SW 1271 (cell line): Measurements from ENCODE around the gene NME2.
"Not testable (repeated sequence)": the region's sequence is repeated elsewhere in the genome, so short reads cannot be mapped to it uniquely, and the experiment has no call there.

ENCODE experiments used
- DNase-seq, 2 experiments: peaks; one replicate each; lab custom pipeline; 2025; lab: John Stamatoyannopoulos, UW

NME2 gene

DNA sequence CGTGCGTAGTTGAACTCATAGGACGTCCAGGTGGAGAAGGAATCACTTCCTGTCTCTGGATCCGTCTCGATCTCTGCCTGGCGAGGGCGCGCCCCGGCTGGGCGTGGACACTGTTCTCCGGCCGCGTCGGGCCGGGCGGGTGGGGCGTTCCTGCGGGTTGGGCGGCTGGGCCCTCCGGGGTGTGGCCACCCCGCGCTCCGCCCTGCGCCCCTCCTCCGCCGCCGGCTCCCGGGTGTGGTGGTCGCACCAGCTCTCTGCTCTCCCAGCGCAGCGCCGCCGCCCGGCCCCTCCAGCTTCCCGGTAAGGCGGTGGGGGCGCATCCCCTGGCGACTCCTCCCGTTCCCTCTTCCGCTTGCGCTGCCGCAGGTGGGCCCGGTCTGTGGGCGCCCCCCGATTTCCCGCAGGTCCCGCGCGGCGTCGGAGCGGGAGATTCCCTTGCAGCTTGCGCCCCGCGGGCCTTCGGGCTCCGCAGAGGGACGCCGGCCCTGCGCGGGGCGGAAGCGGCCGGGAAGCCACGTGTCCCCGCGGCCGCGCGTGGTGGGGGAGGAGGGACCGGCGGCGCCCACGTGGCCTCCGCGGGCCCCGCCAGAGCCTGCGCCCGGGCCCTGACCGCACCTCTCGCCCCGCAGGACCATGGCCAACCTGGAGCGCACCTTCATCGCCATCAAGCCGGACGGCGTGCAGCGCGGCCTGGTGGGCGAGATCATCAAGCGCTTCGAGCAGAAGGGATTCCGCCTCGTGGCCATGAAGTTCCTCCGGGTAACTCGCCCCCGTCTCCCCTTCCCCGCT, at the start of gene NME2:
Gene NME2 (plus strand): TSS at position 214 of the 789 bp plus-strand sequence. CDS start 420 bp downstream, at position 634.
- DNase-seq: peak; percentile 53 to 80

DNA sequence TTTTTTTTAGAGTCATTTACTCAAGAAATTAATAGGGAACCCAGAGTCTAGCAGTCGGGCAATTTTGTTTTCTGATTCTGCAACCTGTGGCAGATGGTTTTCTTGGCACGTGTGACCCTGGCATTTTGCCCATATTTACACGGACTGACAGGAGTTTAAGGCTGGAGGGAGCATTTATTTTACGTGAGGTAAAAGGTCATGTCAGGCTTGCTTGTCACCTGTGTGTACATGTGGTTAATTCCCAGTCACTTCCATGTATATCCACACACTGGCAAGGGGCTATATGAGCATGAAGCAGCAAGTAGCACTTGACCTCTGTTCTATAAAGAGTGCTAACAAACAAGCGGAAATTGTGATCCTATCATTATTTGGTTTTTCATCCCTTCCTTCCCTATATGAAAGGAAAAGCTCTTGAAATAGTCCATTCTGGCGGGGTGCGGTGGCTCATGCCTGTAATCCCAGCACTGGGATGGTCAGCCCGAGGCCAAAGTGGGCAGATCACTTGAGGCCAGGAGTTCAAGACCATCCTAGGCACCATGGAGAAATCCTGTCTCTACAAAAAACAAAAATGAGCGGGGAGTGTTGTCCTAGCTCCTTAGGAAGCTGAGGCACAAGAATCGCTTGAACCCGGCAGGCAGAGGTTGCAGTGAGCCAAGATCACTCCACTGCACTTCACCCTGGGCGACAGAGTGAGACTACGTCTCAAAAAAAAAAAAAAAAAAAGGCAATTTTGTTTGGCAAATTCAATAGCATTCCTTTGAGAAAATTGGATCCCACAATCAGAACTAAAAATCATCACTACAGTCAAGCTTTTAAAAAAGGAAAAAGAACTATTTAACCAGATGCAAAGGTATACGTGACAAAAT, 47.6 kb upstream of the NME2 start:
- DNase-seq: no peak

DNA sequence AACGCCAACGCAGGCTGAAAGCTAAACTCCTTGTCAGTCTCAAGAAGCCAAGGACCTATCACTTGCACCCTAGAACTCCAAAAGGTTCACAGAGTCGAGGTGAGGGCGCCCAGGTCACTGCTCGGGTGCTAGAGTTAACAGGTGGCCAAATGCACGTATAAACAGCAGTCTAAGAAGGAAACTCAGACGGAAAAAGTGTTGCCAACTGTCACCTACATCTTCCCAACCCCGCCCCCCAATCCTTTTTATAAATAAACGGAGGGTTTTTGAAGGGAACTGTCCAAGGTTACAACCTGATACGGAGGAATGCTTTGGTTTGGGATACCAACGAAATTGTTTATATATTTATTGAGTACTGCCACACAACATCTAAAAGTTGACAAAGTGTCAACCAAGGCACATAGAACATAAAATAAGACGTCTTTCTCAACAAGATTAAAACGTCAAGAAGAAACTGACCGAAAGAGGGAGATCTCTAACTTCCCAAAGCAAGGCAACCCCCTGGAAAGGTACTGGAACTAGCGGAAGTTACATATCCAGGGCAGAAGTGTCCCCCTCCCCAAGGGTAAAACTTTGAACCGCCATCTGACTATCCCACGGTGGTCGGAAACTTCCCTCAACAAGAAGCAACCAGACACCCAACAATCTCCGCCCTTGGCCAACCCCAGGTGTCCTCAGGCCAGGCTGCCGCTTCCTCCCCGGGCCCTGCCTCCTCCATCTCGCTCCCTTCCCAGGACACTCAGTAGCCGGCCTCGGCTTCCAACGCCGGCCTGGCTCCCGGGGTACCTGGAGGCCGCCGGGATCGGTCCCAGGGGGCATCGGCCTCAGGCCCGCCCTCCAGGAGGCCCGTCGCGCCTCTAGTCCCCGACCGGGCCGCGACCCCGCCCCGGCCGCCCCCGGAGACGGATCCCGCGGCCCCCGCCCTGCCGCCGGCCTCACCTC, 46.5 kb upstream of the NME2 start:
- DNase-seq: peak in 1 of 2 experiments; percentile 61

DNA sequence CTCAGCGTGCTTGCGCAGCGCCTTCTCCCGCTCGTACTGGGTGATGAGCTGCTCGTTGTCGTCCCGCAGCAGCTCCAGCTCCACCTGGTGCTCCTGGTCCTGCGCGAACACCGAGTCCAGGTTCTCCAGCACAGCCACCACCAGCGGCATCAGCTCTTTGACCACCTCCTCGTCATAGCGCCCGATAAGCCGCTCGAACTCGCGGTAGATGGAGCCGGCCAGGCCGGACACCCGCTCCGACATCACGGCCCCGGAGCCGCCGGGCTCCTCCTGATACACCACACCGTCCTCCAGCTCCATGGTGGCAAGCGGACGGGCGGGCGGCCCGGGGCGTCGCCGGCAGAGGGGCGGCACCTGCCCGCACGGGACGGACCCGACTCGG, 45.9 kb upstream of the NME2 start:
- DNase-seq: no peak

DNA sequence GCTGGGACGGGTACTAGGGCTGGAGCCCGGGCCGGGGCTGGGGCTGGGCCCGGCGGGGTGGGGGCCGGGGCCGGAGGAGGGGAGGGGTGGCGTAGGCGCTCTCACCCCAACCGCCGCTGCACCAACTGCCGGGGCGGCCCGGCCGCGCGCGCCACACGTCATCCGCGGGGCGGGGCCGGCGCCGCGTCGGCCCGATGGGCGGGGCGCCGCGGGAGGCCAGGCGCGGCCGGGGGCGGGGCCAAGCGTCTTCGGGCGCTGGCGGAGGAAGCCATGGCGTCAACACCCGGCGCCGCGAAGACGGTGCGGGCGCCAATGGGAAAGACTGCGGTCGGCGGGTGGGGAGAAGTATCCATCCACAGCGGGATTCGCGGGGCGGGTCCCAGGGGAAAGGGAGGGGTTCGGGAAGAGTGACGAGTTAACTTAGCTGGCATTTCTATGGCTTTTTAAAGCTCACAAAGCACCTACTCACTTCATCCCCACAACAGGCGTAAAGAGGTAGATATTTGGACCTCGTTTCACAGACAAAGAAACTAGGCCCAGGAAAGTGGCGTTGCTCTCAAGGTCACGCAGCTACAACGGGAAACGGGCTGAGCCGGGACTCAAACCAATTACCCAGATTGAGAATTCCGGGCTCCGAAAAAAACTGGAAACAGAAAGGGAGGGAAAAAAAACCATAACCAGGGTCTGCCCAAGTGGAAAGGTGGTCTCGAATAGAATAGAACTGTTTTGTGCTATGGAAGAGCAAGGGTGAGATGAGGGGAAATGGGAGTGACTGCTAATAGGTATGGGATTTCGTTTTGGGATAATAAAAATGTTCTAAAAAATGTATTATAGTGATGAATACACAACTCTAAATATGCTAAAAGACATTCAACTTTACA, 45.2 kb upstream of the NME2 start, which contains the start of gene SPAG9:
Gene SPAG9 (minus strand): TSS at position 130 of the 881 bp plus-strand sequence. CDS start 212 bp downstream, outside the sequence.
- peak; percentile 79 to 92 for DNase-seq

DNA sequence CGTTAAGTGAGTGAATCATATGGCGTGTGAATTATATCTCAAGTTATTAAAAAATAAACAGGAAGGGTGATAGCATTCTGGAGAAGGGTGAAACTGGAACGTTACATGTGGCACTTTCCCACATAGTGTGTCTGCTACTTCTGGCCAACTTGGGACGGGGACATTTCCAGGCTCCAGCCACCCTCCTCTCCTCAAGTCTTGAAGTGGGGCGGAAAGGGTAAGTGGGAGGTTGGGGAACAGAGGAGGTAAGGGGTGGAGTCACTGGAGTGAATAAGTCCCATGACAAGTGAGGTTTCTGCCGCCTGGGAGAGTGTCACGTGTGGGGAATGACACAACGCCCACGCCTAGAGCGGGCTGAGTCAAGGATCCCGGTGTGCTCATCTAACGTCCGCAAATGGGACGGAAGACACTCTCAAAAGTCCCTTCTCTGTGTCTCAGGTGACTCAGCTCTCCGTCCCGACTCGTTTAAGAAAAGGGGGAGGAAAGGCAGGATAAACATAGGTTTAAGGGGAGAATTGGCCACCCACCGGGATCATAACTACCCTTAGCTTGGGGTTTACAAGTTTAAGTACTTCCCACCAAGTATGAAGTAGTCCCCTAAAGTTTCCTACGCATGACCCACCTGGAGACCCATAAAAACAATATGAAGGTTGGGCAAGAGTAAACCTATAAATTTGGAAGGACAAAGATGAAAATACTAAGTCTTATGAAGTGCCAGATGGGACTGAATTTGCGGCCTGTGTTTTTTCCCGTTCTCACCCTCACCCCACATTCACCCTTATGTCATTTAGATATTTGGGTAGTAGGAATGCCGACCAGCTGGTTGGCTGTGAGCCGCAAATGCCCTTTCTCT, 44.4 kb upstream of the NME2 start:
- peak; percentile 91 to 92 for DNase-seq

DNA sequence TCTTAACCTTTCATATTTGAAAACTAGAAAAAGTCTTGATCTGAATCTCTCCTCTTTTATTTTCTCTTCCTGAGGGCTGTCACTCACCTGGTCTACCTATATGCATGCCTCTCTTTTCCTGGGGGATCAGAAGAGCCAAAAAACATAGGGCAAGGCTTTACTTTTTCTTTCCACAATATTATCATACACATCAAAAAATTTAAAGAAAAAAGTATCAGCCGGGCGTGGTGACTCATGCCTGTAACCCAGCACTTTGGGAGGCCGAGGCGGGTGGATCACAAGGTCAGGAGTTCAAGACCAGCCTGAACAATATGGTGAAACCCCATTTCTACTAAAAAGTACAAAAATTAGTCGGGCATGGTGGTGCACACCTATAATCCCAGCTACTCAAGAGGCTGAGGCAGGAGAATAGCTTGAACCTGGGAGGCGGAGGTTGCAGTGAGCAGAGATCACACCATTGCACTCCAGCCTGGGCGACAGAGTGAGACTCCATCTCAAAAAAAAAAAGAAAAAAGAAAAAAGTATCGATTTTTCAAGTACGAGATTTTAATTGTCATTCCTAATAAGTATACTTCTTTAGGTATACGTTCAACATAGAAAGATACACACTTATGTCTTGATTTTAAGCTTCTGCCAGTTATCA, 43.6 kb upstream of the NME2 start:
- not testable (repeated sequence) for DNase-seq

DNA sequence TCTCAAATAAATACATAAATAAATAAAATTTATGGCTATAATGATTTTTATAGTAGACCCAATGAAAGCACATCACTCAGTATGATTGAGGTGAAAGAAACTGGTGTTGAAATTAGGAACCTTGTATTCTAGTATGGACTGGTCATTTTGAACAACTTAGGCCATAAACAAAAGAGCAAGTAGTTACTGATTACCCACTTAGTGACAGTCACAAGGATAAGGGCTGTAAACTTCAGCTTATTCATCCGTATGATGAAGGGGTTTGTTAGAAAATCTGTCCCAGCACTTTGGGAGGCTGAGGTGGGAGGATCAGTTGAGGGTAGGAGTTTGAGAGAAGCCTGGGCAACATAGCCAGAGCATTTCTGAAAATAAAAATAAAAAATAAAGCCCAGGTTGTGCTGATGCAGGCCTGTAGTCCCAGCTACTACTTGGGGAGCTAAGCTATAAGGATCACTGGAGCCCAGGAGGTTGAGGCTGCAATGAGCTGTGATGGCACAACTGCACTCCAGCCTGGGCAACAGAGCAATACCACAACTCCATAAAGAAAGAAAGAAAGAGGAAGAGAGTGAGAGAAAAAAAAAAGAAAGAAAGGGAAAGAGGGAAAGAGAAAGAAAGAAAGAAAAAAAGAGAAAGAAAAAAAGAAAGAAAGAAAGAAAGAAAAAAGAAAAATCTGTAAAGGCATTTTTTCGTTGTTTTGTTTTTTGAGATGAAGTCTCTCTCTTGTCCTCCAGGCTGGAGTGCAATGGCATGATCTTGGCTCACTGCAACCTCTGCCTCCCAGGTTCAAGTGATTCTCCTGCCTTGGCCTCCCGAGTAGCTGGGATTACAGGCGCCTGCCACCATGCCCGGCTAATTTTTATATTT, 41.3 kb upstream of the NME2 start:
- DNase-seq: no peak

DNA sequence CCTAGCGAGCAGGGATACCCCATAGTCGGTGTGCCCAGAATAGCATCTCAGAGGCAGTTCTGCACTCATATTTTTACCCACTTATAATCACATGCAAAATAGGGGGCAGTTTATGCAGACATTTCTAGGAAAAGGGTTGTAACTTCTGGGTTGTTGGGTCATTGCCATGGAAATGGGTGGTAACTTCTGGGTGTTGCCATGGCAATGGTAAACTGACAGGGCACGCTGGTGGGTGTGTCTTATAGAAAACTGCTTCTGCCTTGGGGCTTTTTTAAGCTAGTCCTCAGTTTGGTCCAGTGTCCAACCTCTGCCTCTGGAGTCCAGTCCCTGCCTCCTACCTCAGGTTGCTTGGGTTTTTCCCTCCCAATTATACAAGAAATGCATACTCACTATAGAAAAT, 38.1 kb upstream of the NME2 start:
- no peak for DNase-seq

DNA sequence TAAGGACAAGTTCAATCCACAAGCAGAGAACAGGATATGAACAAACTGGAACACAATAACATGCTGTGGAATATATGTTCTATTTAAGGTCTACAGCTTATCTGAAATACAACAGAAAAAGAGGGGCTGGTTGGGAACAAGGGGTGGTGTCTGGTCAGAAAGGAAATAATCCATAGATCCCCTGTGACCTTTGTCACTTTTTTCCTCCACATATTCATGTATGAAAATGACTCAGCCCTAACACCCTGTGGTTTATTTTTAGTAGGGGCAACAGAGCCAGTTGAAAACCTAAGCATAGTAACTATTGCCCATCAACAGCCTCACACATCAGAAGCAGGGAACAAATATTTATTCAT, 33.3 kb upstream of the NME2 start:
- DNase-seq: no peak

DNA sequence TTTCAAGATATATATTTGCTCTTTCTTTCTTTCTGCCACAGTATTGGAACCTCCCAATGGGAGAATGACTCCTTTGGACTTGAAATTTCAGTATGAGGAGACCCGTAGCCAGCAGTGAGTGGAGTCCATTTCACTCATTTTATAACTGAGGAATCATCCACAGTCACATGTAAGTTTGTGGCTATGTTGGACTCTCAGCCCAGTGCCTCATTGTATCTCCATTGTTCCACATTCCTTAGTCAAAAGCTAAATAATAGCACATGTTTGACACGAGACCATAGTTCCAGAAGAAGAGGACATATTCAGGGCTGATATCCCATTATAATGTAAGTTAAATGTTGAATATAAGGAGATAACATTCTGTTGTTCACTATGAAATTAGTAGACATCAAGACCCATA, 32.8 kb upstream of the NME2 start:
- no peak for DNase-seq

DNA sequence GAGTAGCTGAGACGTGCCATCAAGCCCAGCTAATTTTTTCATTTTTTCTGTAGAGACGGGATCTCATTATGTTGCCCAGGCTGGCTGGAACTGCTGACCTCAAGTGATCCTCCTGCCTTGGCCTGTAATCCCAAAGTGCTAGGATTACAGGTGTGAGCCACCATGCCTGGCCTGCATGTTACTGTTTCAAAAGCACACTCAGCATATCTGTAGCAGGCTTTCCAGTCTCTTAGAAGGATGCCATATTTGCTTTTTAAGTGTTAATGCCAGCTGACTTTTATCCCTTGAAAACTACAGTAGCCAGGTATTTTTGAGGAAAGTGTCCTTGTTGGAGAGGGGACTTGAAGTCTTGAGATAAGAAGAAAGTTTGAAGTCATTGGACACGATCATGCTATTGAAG, 30.3 kb upstream of the NME2 start:
- DNase-seq: no peak

DNA sequence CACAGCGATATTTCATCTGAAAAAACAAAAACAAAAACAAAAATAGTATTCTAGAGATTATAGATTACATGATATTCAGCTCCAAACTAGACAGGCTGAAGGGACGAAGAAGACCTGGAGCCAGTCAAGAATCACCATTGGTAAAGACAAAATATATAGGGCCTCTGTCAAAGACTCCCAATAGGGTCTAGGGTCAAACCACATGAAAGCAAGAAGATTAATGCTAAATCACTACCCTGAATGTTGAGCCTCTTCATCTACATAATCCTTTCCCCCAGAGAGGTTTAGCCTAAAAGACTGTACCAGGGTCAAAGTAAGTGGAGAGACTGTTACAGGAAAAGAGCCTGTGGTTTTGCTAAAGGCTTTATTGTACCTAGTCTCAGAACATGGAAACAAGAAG, 23.6 kb upstream of the NME2 start:
- no peak for DNase-seq

DNA sequence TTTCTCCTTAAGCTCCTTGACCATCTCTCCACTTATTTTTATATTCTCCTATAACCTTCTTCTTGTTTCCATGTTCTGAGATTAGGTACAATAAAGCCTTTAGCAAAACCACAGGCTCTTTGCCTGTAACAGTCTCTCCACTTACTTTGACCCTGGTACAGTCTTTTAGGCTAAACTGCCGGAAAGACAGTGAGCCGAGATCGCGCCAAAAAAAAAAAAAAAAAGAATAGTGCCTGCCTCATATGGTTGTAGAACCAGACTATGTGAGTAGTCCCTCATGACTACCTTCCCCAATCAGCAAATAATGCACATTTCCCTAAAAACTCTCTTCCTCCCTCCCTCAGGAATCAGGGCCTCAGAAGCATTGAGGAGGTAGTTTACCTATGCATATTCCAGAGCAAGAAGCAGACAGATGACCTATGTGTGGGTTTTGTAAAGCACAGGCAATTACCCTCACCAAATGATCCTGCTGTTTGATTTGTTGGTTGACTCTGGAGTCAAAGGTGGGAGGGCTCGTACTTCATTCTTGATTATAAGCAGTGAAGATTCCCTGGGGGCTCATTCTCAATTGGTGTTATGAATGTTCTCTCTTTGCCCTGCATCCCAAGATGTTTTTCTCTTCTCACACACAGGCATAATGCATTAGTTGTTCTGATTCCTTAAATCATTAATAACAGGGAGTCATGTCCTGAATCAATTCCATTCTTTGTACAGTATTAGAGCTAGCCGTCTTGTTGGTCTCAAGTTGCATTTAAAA, 21.8 kb upstream of the NME2 start:
- DNase-seq: no peak

DNA sequence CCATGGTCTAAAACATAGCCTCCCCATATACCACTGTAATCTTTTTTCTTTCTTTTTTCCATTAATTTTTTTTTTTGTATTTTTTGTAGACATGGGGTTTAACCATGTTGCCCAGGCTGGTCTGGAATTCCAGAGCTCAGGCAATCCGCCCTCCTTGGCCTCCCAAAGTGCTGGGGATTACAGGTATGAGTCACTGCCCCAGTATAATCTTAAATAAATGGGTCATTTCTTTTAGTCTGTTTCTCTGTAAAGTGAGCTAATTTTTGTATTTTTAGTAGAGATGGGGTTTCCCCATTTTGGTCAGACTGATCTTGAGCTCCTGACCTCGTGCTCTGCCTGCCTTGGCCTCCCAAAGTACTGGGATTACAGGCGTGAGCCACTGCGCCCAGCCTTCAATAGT, 18.6 kb upstream of the NME2 start:
- no peak for DNase-seq

DNA sequence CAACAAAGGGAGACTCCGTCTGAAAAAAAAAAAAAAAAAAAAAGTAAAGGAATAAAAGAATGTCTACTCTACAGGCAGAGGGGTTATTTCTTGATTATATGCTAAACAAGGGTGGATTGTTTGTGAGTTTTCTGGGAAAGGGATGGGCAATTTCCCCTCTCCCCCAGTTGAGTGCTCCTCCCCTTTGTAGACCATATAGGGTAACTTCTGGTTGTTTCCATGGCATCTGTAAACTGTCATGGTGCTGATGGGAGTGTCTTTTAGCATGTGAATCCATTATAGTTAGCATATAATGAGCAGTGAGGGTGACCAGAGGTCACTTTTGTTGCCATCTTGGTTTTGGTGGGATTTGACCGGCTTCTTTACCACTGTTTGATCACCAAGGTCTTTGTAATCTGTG, 17.0 kb upstream of the NME2 start:
- DNase-seq: no peak

DNA sequence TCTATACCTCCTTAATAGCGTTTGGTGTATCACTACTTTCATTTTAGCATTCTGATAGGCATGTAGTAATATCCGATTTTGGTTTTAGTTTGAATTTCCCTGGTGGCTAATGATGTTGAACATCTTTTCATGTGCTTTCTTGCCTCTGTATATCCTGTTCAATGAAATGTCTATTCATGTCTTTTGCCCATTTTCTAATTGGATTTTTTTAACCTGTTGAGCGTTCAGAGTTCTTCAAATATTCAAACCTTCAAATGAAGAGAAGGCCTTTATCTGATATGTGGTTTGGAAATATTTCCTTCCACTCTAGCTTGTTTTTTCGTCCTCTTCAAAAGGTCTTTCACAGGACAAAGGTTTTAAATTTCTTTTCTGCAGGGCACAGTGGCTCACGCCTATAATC, 15.3 kb upstream of the NME2 start:
- no peak for DNase-seq

DNA sequence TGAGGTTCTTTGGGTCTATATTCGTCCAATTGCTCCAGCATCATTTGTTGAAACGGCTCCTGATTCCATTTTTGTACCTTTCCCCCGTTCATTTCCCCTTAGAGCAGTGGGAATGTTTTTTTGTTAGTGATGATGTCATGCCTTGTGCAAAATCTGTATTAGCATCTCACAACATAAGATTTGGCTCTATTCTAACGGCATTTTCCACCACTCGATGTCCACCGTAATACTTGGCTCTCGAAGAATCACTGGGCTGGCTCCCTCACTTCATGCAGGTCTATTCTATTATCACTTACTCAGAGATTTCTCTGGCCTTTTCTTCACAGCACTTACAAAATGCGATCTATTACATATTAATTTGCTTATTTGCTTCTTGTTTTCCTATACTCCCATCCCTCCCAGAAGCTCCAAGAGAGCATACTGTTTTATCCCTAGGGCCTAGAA, 13.4 kb upstream of the NME2 start:
- DNase-seq: peak in 1 of 2 experiments; percentile 50
